Limb (tissue), 2 donors: ENCODE data around the gene LRRFIP1.
A peak's percentile ranks its signal among the peaks of the same experiment; 100 is the strongest.
"Not testable (repeated sequence)": the region's sequence is repeated elsewhere in the genome, so short reads cannot be mapped to it uniquely, and the experiment has no call there.

Experiments
- DNase-seq, 2 donors: peaks; one replicate each; pipeline ENCODE4 v3.0.0-alpha.2; 2016; ENCODE audit errors: extremely low spot score in 2 of 2

Gene LRRFIP1

GRCh38 chr2:237661799-237662328 is 34.5 kb downstream of the LRRFIP1 start:
- no peak for DNase-seq

DNA sequence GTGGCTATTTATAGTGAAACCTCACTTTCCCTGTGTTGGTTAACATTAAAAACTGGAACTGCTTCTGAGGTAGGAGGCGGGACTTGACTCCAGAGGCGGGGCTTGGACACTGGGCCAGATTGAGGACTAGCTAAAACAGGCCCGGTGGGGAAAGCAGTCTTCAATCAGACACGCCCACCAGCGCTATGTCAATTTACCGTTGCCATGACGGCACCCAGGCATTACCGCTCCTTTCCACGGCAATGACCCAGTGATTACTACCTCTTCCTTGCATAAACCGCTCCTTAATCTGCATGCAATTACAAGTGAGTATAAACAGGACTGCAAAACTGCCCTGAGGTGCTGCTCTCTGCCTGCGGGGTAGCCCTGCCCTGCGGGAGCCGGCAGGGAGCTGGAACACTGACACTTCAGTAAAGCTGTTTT is 35.3 kb downstream of the LRRFIP1 start:
- peak; percentile 81 to 88 for DNase-seq

DNA sequence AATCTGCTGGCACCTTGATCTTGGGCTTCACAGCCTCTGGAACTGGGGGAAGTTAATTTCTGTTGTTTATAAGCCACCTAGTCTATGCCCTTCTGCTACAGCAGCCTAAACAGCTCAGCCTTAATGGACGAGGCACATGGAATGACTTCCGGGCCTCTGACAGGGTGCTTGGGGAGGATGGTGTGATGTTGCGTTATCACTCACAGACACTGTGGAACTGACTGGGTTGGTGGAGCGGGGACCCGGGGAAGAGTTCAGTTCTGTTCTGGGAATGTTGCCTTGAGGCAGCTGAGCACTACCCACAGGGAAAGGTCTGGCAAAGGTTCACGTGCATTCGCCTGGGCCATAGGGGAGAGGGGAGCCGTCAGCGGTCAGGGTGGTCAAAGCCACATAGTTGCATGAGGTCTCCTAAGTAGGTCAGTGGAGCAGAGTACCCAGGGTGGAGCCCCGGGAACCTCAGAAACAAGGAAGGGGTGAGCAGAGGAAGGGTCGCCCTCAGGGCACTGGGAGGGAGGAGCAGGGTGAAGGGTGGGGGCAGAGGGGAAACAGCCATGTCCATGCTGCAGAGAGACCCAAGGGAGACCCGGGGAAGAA is 36.2 kb downstream of the LRRFIP1 start:
- DNase-seq, result no peak

- DNase-seq, result no peak
Measured at GRCh38 chr2:237664151-237664550, 36.8 kb downstream of the LRRFIP1 start.

- no peak for DNase-seq
Measured at GRCh38 chr2:237665713-237666143, 38.3 kb downstream of the LRRFIP1 start.

GRCh38 chr2:237666606-237667005 is 39.2 kb downstream of the LRRFIP1 start:
- no peak for DNase-seq

DNA sequence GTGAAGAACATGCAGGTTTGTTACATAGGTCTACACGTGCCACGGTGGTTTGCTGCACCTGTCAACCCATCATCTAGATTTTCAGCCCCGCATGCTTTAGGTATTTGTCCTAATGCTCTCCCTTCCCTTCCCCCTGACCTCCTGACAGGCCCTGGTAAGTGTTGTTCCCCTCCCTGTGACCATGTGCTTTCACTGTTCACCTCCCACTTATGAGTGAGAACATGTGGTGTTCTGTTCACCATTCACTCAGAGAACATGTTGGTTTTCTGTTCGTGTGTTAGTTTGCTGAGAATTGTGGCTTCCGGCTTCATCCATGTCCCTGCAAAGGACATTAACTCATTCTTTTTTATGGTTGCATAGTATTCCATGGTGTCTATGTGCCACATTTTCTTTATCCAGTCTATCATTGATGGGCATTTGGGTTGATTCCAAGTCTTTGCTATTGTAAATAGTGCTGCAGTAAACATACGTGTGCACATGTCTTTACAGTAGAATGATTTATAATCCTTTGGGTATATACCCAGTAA is 39.7 kb downstream of the LRRFIP1 start:
- not testable (repeated sequence) for DNase-seq

DNA sequence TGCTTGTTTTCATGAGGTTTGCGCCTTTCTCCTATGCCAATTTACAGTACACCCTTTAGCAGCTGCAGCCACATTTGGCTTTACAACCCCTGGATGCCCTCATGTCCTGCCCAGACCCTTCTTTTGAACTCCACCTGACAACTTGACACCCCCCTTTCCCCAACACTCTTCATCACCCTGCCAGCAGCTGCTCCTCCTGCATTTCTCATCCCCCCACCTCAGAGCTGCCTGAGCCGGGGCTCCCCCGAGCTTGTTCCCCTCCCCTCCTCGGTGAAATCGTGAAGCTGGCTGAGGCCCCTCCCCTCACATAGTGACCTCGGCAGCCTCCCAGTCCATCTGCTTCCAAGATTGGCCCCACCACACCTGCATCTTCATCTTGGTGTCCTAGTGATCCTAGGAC is 40.5 kb downstream of the LRRFIP1 start:
- DNase-seq, result no peak

DNA sequence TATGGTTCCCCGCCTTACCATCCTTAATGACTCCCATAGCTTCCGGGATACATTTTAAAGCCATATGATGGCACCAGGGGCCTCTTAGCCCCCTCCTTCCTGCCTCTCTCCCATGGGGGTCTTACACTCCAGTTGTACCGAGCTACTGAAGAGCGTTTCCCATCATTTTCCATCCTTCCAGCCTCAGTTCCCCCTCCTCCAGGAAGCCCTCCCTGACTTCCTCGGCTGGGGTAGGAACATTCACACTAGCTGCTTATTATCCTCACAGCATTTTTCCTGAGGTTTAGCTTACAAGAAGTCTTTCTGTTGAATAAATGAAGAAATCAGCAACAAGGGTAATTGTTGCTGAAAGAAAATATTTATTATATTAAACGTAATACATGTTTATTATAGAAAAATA is 41.1 kb downstream of the LRRFIP1 start:
- no peak for DNase-seq

DNA sequence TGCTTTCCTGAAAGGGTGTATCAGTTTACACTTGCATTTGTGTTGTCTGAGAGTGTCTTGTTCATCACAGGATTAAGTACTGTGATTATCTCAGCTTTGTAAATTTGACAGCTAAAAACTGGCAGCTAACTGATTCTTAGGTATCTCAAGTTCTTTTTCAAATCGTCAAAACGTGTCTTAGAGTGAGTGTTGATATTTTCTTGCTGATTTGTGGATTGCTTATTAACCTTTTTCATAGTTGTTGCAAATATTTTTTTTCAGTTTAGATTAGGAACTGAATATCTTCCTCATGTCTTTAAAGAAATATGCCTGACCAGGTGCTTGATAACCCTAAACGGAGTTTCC is 41.9 kb downstream of the LRRFIP1 start:
- DNase-seq, result no peak

DNA sequence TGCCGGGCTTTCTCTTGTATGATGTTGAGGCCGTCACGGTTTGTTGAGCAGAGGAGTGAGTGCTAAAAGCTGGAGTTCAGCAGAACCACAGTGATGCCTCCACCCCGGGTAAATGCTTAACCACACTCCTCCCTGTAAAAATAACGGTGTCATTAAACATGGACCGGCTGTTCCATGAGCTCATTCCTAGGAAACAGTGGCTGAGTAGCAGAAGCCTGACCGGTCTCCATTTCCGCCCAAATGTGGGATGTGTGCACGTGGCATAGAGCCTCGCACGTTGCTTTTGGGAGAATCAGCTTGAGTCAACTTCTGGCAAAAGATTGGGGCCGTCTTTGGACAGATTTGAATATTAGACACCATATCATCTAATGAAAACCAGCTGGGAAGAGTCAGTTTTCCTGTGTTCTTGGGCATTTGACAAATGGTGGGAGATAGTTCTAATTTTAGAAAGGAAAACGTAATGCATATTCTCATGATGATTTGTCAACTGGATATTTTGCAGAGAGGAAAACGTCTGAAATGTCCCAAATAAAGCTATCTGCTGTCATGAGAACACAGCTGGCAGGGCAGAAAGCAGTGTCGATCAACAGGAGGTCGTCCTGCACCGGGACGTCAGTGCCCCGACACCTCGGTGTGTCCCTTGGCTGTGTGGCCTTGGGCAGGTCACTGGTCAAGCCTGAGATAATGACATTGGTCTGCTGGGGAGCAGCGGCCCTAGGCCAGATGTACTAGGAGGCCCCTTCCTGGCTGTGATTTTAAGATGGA is 42.4 kb downstream of the LRRFIP1 start:
- DNase-seq, result peak; percentile 71 to 92

- peak; percentile 67 to 72 for DNase-seq
Measured at GRCh38 chr2:237670641-237671040, 43.3 kb downstream of the LRRFIP1 start.

- no peak for DNase-seq
Measured at GRCh38 chr2:237671466-237672138, 44.2 kb downstream of the LRRFIP1 start.

DNA sequence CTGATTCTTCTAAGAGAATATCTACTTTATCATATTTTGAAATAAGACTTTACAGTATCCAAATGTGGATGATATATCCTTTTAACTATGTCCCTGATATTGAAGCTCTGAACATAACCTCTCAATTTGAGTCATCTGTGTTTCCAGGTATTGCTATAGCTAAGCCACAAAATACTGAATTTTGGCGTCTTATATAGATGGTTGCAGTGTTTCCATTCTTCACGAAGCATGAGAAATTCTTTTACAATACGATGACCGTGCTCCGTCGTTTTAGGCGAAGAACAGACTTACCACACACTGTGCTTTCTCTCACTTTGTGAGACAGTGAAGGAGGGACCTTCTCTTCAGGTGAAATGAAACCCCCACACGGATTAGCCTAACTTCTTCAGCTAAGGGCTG is 45.3 kb downstream of the LRRFIP1 start:
- DNase-seq, result no peak

DNA sequence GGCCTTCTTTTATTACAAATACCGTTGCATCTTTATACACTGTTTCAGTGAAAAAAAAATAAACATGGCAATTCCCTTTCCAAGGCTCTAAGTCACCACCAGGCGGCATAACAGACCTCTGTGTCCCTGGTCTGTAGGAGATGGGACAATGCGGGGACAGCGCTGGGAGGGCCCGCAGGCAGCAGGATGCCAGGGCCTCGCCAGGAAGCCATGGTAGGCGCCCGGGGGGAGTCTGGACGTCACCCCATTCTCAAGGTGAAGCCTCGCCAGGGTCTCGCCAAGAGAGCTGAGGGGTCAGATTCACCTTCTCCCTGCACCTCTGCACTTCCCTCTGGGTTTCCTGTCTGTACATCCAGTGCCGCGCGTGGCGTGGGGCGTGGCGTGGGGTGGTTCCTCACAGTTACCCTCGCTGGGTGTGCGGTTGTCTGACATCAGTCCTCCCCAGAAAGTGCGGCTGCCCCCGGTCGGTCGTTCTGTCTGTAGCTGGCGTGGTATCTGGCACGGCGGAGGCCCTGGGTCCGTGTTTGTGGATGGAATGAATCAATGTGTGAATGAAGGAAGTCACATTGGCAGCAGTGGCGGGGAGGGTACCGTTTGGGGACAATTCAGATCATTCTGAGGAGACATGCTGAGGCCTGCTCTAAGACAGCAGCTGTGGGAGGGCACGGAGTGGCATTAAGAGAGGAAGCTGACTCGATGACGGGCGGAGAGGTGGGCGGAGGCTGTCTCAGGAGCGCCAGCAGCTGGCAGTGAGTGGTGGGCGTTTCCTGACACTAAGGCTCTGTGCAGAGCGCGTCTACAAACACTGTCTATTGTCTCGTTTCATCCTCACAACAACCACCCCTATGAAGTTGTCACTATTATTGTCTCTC is 46.0 kb downstream of the LRRFIP1 start:
- no peak for DNase-seq

DNA sequence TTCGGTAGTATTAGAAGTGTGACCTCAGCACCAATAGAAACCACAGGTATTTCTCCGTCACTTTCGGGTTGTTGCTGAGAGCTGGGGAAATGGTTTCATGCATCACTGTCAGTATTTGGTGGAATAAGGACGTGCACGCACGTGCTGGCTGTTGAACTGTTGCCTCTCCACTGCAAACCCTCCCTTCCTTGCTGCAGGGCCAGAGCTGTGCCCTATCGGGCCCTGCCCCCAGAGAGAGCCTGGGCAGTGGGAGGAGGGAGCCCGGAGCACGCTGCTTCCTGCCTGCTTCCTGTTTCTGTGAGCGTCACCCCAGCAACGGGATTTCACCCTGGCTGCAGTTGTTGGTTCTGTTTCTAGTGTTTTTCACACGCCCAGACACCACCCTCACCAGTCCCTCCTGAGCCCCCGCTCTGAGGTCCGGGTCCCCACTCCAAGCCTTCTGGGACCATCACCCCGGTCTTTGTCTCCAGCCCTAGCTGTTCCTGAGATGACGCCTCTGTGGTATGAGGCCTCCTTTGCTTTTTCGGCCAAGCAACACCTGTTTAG is 47.4 kb downstream of the LRRFIP1 start:
- peak; percentile 78 to 81 for DNase-seq

DNA sequence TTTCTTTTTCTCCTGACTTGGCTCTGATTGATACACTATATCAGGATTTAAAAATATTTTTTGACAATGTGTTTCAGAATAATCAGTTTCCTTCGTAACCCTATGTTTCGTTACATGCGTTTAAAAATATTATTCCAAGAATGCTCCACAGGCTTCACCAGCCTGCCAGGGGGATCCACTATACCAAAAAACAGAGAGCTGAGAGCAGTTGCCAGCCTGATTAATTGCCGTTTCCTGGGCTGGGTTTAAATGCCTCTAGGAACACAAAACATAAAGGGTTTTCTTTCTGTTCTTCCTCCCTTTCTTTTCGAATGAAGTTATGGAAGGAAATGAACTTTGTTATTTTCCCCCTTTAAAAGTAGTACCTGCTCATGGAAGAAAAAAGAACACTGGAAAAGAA is 47.9 kb downstream of the LRRFIP1 start:
- DNase-seq, result no peak

- no peak for DNase-seq
Measured at GRCh38 chr2:237680702-237681478, 53.5 kb downstream of the LRRFIP1 start.

GRCh38 chr2:237682151-237682550 is 54.8 kb downstream of the LRRFIP1 start:
- DNase-seq, result no peak
